ENCODE data around the gene H2AZ2.
"Not testable (repeated sequence)": the region's sequence is repeated elsewhere in the genome, so short reads cannot be mapped to it uniquely, and the experiment has no call there.

Gene H2AZ2

DNA sequence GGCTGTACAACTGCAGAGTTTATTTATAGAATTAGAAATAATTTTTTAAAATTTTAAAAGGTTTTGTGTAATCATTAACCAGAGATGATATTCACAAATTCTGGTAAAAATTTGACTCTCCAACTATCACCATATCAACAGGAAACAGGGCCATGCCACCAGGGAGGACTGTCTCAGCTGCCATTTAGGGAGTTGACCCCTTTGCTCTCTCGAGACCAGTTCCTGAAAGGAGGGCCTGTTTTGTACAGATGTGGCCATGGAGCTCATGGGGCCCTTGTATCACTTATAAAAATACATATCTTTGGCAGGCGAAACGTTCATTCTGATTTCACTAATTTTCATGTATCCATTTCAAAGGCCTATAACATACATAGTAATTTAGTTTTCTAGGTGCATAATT is 20.3 kb downstream of the H2AZ2 start:
- no peak for DNase-seq (ENCODE audit: low read depth, low spot score)
- no peak overlapping the region for H3K4me3 ChIP-seq (ENCODE audit: low read length)

DNA sequence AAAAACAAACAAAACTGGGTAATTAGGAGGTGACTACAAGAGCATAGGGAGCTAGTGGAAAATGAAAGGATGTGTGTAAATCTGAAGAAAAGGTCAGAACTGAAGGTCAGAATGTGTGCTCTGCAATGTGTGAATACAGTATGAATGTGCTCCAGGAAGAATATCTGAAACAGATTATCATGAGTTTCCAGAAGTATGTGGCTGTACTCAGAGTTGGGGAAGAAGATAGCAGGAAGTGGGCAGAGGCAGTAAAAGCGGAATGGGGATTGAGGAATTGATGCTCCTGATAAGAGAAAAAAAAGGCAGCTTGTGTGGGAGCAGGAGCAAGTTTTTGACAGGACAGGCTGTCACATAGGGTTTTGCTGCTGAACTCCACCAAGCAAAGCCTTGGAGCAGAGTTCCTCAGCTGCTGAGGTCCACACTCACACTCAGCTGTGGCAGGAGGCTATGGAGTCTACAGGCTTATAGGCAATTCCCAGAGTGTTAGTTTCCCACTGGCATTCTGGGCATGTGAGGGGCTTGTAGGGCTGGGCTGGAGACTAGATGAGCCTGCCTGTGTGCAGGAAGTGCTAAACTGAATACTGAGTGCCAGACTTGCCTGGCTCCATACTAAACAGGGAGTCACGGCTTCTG is 22.9 kb downstream of the H2AZ2 start:
- H3K4me3 ChIP-seq (ENCODE audit: low read length) = no peak overlapping the region
- no peak for DNase-seq (ENCODE audit: low read depth, low spot score)

GRCh38 chr7:44823255-44823781 is 24.6 kb downstream of the H2AZ2 start:
- no peak overlapping the region for H3K4me3 ChIP-seq (ENCODE audit: low read length)
- no peak for DNase-seq (ENCODE audit: low read depth, low spot score)

GRCh38 chr7:44819292-44819691 is 28.6 kb downstream of the H2AZ2 start:
- no peak for DNase-seq (ENCODE audit: low read depth, low spot score)
- H3K4me3 ChIP-seq (ENCODE audit: low read length) = no peak overlapping the region

GRCh38 chr7:44814919-44815318 is 33.0 kb downstream of the H2AZ2 start:
- DNase-seq (ENCODE audit: low read depth, low spot score) = no peak
- H3K4me3 ChIP-seq (ENCODE audit: low read length) = no peak overlapping the region

DNA sequence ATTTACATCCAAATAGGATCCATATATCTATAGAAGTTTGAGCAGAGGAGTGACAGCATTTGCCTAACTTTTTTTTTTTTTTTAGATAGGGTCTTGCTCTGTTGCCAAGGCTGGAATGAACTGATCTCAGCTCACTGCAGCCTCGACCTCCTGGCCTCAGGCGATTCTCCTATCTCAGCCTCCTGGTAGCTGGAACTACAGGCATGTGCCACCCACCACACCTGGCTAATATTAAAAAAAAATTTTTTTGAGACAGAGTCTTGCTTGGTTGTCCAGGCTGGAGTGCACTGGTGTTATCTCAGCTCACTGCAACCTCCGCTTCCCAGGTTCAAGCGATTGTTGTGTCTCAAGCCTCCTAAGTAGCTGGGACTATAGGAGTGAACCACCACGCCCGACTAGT is 36.3 kb downstream of the H2AZ2 start:
- no peak for DNase-seq (ENCODE audit: low read depth, low spot score)
- no peak overlapping the region for H3K4me3 ChIP-seq (ENCODE audit: low read length)

DNA sequence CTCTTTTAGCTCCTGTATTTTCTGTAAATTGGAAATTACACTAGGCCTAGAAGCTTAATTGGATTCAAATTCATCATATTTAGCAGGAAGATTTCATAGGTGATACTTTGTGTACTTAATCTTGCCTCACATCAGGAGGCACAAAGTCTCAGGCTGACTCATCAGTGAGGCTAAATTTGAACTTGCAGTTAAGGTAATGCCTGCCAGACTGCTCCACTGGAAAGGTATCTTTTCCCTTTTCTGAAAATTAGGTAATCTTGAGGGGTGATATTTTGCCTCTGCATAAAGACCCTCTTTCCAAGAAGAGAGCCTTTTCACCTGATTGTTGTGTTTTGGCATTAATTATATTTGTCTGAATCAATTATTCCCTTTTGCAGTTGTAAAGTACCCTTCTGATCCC is 36.8 kb downstream of the H2AZ2 start:
- H3K4me3 ChIP-seq (ENCODE audit: low read length) = no peak overlapping the region
- DNase-seq (ENCODE audit: low read depth, low spot score) = no peak

DNA sequence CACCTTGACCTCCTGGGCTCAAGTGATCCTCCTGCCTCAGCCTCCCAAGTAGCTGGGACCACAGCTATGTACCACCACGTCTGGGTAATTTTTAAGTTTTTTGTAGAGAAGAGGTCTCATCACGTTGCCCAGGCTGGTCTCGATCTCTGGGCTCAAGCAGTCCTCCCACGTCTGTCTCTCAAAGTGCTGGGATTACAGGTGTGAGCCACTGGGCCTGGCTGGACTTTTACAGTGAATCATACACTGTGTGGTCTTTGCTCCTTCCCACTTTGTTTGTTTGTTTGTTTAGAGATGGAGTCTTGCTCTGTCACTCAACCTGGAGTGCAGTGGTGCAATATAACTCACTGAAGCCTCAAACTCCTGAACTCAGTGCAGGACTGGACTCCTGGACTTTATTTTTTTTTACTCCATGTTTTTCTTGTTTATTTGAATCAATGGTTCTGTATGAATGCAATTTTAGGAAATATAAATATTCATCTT is 38.9 kb downstream of the H2AZ2 start:
- H3K4me3 ChIP-seq (ENCODE audit: low read length) = no peak overlapping the region
- DNase-seq (ENCODE audit: low read depth, low spot score) = no peak

DNA sequence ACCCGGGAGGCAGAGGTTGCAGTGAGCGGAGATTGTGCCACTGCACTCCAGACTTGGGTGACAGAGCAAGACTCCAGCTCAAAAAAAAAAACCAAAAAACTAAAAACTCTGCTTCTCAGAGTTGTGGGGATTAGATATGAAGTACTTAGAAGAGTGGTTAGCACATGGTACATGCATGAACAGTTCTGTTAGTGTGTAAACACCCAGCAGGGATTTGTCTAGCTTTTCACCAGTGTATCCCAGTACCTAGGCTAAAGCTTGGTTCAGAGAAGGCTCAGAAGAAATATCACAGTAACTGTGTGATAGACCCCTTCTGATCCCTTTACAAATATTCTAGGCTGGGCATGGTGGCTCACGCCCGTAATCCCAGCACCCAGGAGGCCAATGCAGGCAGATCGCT is 41.9 kb downstream of the H2AZ2 start:
- no peak for DNase-seq (ENCODE audit: low read depth, low spot score)
- H3K4me3 ChIP-seq (ENCODE audit: low read length) = no peak overlapping the region

DNA sequence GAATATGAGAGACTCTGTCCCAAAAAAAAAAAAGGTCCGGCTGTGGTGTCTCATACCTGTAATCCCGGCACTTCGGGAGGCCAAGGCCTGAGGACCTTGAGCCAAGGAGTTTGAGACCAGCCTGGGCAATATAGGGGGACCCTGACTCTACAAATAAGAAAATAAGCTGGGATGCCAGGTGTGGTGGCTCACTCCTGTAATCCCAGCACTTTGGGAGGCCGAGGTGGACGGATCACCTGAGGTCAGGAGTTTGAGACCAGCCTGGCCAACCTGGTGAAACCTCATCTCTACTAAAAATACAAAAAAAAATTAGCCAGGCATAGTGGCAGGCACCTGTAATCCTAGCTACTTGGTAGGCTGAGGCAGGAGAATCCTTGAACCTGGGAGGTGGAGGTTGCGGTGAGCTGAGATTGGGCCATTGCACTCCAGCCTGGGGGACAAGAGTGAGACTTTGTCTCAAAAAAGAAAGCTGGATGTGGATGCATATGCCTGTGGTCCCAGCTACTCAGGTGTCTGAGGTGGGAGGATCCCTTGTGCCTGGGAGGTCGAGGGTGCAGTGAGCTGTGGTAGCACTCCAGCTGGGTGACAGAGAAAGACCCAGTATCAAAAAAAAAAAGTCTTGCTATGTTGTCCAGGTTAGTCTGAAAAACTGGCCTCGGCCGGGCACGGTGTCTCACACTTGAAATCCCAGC is 43.9 kb downstream of the H2AZ2 start:
- DNase-seq (ENCODE audit: low read depth, low spot score); H3K4me3 ChIP-seq (ENCODE audit: low read length): not testable (repeated sequence)

DNA sequence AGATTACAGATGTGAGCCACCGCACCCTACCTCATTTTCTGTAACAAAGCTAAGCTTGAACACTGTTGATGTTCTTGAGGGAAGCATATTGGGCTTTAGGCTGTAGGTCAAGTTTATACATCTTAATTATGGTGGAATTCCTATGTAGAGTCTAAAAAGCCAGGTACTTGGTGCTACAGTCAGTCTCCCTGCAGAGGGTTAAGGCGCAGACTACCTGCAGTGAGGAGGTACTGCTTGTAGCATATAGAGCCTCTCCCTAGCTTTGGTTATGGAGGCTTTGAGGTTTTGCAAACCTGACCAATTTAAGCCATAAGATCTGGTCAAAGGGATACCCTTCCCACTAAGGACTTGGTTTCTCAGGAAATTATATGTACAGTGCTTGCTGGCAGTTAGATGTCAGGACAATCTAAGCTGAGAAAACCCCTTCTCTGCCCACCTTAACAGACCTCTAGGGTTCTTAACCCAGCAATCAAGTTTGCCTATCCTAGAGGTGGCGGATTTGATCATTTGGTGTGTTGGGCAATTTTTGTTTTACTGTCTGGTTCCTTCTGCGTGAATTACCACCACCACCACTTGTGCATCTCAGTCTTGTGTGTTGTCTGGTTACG is 45.4 kb downstream of the H2AZ2 start:
- no peak for DNase-seq (ENCODE audit: low read depth, low spot score)
- no peak overlapping the region for H3K4me3 ChIP-seq (ENCODE audit: low read length)

GRCh38 chr7:44801890-44802289 is 46.0 kb downstream of the H2AZ2 start:
- no peak for DNase-seq (ENCODE audit: low read depth, low spot score)
- H3K4me3 ChIP-seq (ENCODE audit: low read length) = no peak overlapping the region

DNA sequence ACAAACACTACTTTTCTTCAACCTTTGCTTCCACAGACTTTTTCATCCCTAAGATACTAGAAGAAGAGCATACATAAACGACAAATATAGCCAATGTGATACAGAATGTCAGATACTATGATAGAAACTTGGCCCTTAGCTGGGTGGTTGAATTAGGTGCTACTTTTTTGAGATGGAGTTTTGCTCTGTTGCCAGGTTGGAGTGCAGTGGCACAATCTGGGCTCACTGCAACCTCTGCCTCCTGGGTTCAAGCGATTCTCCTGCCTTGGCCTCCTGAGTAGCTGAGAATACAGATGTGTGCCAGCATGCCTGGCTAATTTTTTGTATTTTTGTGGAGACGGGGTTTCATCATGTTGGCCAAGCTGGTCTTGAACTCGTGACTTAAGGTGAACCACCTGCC is 47.9 kb downstream of the H2AZ2 start:
- H3K4me3 ChIP-seq (ENCODE audit: low read length) = no peak overlapping the region
- no peak for DNase-seq (ENCODE audit: low read depth, low spot score)

GRCh38 chr7:44798649-44799305 is 49.1 kb downstream of the H2AZ2 start:
- no peak for DNase-seq (ENCODE audit: low read depth, low spot score)
- H3K4me3 ChIP-seq (ENCODE audit: low read length) = no peak overlapping the region

GRCh38 chr7:44797329-44798258 is 50.3 kb downstream of the H2AZ2 start:
- DNase-seq (ENCODE audit: low read depth, low spot score) = peak; percentile 72
- H3K4me3 ChIP-seq (ENCODE audit: low read length) = peak overlapping the region; percentile 98

DNA sequence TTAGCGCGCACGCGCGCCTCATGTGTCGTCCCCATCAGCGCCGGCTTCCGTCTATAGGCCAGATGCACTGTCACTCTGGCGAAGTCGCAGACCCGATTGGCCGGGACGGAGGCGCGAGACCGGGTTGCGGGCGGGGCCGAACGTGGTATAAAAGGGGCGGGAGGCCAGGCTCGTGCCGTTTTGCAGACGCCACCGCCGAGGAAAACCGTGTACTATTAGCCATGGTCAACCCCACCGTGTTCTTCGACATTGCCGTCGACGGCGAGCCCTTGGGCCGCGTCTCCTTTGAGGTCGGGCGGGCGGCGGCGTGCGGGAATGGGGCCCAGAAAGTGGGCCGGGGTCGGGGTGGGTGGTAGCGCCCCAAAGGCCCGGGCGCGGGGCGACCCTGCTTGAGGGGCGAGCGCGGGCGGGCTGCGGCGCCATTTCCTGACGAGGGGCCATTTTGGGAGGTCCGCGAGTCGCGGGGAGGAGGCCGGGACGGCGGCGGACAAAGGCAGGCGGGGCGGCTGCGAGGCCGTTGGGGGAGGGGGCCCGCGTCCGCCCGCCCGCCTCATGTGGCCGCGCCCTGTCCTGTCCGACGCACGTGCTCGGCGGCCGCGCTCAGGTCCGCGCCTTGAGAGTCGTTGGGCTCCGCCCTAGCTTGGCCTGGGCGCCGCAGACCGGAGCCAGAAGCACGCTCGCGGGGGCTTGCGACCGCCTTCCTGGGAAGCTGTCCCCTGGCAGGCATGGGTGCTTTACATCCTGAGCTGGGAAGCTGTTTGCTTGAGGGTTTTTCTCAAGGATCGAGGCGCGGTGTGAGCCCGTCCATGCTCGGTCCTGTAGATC is 51.2 kb downstream of the H2AZ2 start, which contains the start of gene PPIA:
Gene PPIA, plus strand, starts transcription at position 178 of the 825 bp plus-strand sequence. Its CDS starts 44 bp downstream, at position 222.
- peak within 1 kb of the TSS; percentile 98 for H3K4me3 ChIP-seq (ENCODE audit: low read length)
- DNase-seq (ENCODE audit: low read depth, low spot score) = peak; percentile 98

DNA sequence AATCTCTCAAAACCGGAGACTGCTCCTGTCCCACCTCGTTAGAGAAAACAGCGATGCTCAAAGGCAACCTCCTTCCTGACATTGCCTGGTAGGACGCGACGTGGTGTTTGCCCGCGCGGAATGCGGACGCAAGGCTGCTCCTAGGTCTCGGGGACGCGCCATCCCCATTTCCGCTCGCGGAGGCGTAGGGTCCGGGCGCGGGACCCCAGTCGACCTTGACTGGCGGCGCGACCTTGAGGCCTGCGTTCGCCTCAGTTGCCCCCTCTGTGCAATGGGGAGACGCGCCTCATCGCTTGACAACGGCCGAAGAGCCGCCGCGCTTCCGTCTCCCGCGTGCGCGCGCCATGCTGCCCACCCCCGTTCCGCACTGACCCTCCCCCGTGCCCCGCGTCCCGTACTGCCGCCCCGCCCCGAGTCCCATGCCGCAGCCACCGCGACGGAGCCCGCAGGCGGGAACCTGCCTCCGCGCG is 51.8 kb downstream of the H2AZ2 start:
- DNase-seq (ENCODE audit: low read depth, low spot score) = peak; percentile 55
- H3K4me3 ChIP-seq (ENCODE audit: low read length) = peak overlapping the region; percentile 98

GRCh38 chr7:44794331-44794730 is 53.6 kb downstream of the H2AZ2 start:
- H3K4me3 ChIP-seq (ENCODE audit: low read length) = no peak overlapping the region
- no peak for DNase-seq (ENCODE audit: low read depth, low spot score)
